HepG2 (cell line): Measurements from ENCODE around the gene CNOT8. TPM values are rescaled to one million over a fixed set of nuclear protein-coding genes. Genes with fewer than 3 reads are reported as not detected.

Experiments used
- ADNP ChIP-seq: sonication (generic); formaldehyde crosslinking; IDR thresholded peaks from 2 replicates; pipeline ENCODE4 v1.4.0; 2020; ENCODE audit warnings: missing genetic modification reagents
- ELK4 ChIP-seq: sonication (generic); formaldehyde crosslinking; IDR thresholded peaks from 2 replicates; pipeline ENCODE4 v1.9.0; 2021; ENCODE audit warnings: missing genetic modification reagents, borderline replicate concordance
- FOSL2 ChIP-seq: sonication (generic); formaldehyde crosslinking; IDR thresholded peaks from 2 replicates; pipeline ENCODE4 v1.4.0; 2020; ENCODE audit warnings: missing genetic modification reagents
- MTA3 ChIP-seq: sonication (generic); formaldehyde crosslinking; IDR thresholded peaks from 2 replicates; pipeline ENCODE4 v1.4.0; 2020; ENCODE audit warnings: missing genetic modification reagents
- NFE2L1 ChIP-seq: sonication (generic); formaldehyde crosslinking; IDR thresholded peaks from 2 replicates; pipeline ENCODE4 v1.4.0; 2020; ENCODE audit warnings: missing genetic modification reagents, mild to moderate bottlenecking, borderline replicate concordance
- POLR2A ChIP-seq, 2 experiments: IDR thresholded peaks; 2 replicates each; pipeline ENCODE4 v1.6.1; 2011; ENCODE audit warnings: low read depth in 2 of 2, low read length in 2 of 2, mild to moderate bottlenecking in 1 of 2, moderate library complexity in 1 of 2; ENCODE audit not compliant: insufficient read depth in 1 of 2
- SMARCE1 ChIP-seq: fragments of 450-650 bp; IDR thresholded peaks from 2 replicates; pipeline ENCODE4 v1.6.1; 2017; ENCODE audit warnings: borderline replicate concordance
- SNAPC4 ChIP-seq: sonication (generic); formaldehyde crosslinking; IDR thresholded peaks from 2 replicates; pipeline ENCODE4 v1.4.0; 2020; ENCODE audit warnings: mild to moderate bottlenecking, missing genetic modification reagents
- SRF ChIP-seq: IDR thresholded peaks from 2 replicates; pipeline ENCODE4 v1.6.1; 2011; ENCODE audit warnings: mild to moderate bottlenecking, low read depth, low read length, moderate library complexity
- WIZ ChIP-seq: sonication (generic); formaldehyde crosslinking; IDR thresholded peaks from 2 replicates; pipeline ENCODE4 v1.5.1; 2020; ENCODE audit warnings: mild to moderate bottlenecking, missing genetic modification reagents
- ZNF138 ChIP-seq: sonication (generic); formaldehyde crosslinking; IDR thresholded peaks from 2 replicates; pipeline ENCODE4 v1.5.0; 2020; ENCODE audit warnings: mild to moderate bottlenecking, low read depth, missing genetic modification reagents
- ZNF335 ChIP-seq: sonication (generic); formaldehyde crosslinking; IDR thresholded peaks from 2 replicates; pipeline ENCODE4 v1.4.0; 2020; ENCODE audit warnings: missing genetic modification reagents
- ZNF773 ChIP-seq: sonication (generic); formaldehyde crosslinking; IDR thresholded peaks from 2 replicates; pipeline ENCODE4 v1.4.0; 2020; ENCODE audit warnings: missing genetic modification reagents, borderline replicate concordance
- polyA plus RNA-seq, 8 experiments: library from polyadenylated mRNA; depleted of rRNA in 3 of 8; stranded (reverse) in 7 of 8; unstranded in 1 of 8; fragments of >200 nt; fragmentation: Illumina TruSeq in 4 of 8; extraction: Trizol in 4 of 8; gene quantifications; 2 replicates each; pipeline versions ENCODE4 v1.2.1 to v1.2.3, GENCODE V29; 2011 to 2016; ENCODE audit warnings: low read depth in 4 of 8, missing spikeins in 1 of 8, mixed read lengths in 1 of 8; ENCODE audit not compliant: insufficient read depth in 1 of 8
- total RNA-seq, 5 experiments: library from RNA; depleted of rRNA; stranded (reverse); fragments of >200 nt; fragmentation: Illumina TruSeq; extraction: Trizol; gene quantifications; 2 replicates each; pipeline ENCODE4 v1.2.3, GENCODE V29; 2016; ENCODE audit warnings: low read depth in 1 of 5

Gene CNOT8
- total and polyA plus RNA-seq, 2 of the 13 experiments (the other 11 are each of a cell fraction or from before 2014, with no cell fraction given) = 37.1 to 74.9 TPM

GRCh38 chr5:154916874-154917273 is 58.4 kb downstream of the CNOT8 start (continued):
- TF ChIP-seq ADNP (CRISPR knock-in tag) (no peak), ZNF335 (CRISPR knock-in tag) (no peak), ZNF773 (no peak), SMARCE1 (no peak), WIZ (CRISPR knock-in tag) (no peak), SNAPC4 (CRISPR knock-in tag) (no peak), MTA3 (CRISPR knock-in tag) (no peak), ELK4 (CRISPR knock-in tag) (no peak), POLR2A (IDR thresholded peaks at IDR 0.05; ENCODE audit: insufficient read depth in 1 of 2, low read depth in 2 of 2, low read length in 2 of 2) (no peak), NFE2L1 (CRISPR knock-in tag) (no peak), FOSL2 (no peak), SRF (no peak), ZNF138 (CRISPR knock-in tag) (no peak)
